ENCODE measurements around the gene NT5C2. TPM values are rescaled to one million over a fixed set of nuclear protein-coding genes. Genes with fewer than 3 reads are reported as not detected.
A peak's percentile ranks its signal among the peaks of the same experiment; 100 is the strongest.

NT5C2 gene
- total RNA-seq, 1 experiment from 2014 or later = 74.6 TPM

- no peaks in the 10 kb centered on the region for H3K27me3 ChIP-seq (ENCODE audit: low read length)
- peaks cover 10% of the 10 kb centered on the region for H3K4me1 ChIP-seq (ENCODE audit: insufficient read depth, low read length)
- no peak for DNase-seq
- no peak overlapping the region for H3K4me2 ChIP-seq (ENCODE audit: low read length)
- TF ChIP-seq EZH2 (IDR thresholded peaks at IDR 0.05; ENCODE audit: low read length, unreplicated experiment) = no peak
- TF ChIP-seq CTCF (conservative IDR thresholded peaks at IDR 0.05; ENCODE audit: low read depth, low read length) = no peak
- TF ChIP-seq EZH2phosphoT487 (IDR thresholded peaks at IDR 0.05; ENCODE audit: borderline replicate concordance, low read length) = no peak
- ATAC-seq = no peak
- no peaks in the 10 kb centered on the region for H3K9me2 ChIP-seq (replicated peaks; ENCODE audit: low read length)
- no peaks in the 10 kb centered on the region for H3K36me3 ChIP-seq (ENCODE audit: low read depth, low read length)
- BruUV-seq (replicated peaks) = no TSS peak
- H3K79me2 ChIP-seq (ENCODE audit: low read length) = no peaks in the 10 kb centered on the region
- no peak overlapping the region for H3K9ac ChIP-seq (ENCODE audit: low read length)
- H2AFZ ChIP-seq (ENCODE audit: low read length) = no peak overlapping the region
- CTCF ChIA-PET = no interaction called here
- H3K9me3 ChIP-seq (ENCODE audit: low read length) = no peaks in the 10 kb centered on the region
- no peak overlapping the region for H3K4me3 ChIP-seq (ENCODE audit: low read length)
- H4K20me1 ChIP-seq (ENCODE audit: low read length) = no peaks in the 10 kb centered on the region
- H3K27ac ChIP-seq (ENCODE audit: low read length) = no peak overlapping the region
- H3F3A ChIP-seq (ENCODE audit: low read length, unreplicated experiment) = peaks cover 3% of the 10 kb centered on the region
- intact Hi-C loops (cut with micrococcal nuclease) = no loop called here
- POLR2A ChIA-PET (ENCODE audit: unreplicated experiment) = no interaction called here
Measured at GRCh38 chr10:103199488-103199887, 6.4 kb upstream of the NT5C2 start.

DNA sequence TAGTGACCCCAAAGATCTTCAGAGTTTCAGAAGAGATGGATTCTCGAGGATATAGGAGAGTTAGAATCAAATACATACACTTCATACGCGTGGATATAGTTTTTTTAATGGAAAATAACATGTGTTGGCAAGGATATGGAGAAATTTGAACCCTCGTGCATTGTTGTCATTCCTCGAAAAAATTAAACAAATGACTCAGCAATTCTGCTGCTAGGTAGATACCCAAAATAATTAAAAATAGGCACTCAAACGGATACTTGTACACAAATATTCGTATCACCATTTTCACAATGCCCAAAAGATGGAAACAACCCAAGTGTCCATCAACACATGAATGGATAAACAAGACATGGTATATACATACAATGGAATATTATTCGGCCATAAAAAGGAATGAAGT lies 5.6 kb upstream of the NT5C2 start:
- H3K4me3 ChIP-seq (ENCODE audit: low read length) = no peak overlapping the region
- DNase-seq (peak; percentile 2), ATAC-seq (no peak)
- no peak overlapping the region for H3K27ac ChIP-seq (ENCODE audit: low read length)
- CTCF ChIA-PET = no interaction called here
- BruUV-seq (replicated peaks) = no TSS peak
- H3K27me3 ChIP-seq (ENCODE audit: low read length) = no peaks in the 10 kb centered on the region
- no peak overlapping the region for H2AFZ ChIP-seq (ENCODE audit: low read length)
- H4K20me1 ChIP-seq (ENCODE audit: low read length) = no peaks in the 10 kb centered on the region
- H3K36me3 ChIP-seq (ENCODE audit: low read depth, low read length) = no peaks in the 10 kb centered on the region
- POLR2A ChIA-PET (ENCODE audit: unreplicated experiment) = no interaction called here
- intact Hi-C loops (cut with micrococcal nuclease) = no loop called here
- H3K79me2 ChIP-seq (ENCODE audit: low read length) = 0 out of 2 replicates have a peak, but pooled peaks cover under 1% of the 10 kb centered on the region
- H3F3A ChIP-seq (ENCODE audit: low read length, unreplicated experiment) = peaks cover 3% of the 10 kb centered on the region
- H3K9me3 ChIP-seq (ENCODE audit: low read length) = no peaks in the 10 kb centered on the region
- H3K4me2 ChIP-seq (ENCODE audit: low read length) = no peak overlapping the region
- H3K9ac ChIP-seq (ENCODE audit: low read length) = no peak overlapping the region
- TF ChIP-seq CTCF (conservative IDR thresholded peaks at IDR 0.05; ENCODE audit: low read depth, low read length) (no peak), EZH2 (IDR thresholded peaks at IDR 0.05; ENCODE audit: low read length, unreplicated experiment) (no peak), EZH2phosphoT487 (IDR thresholded peaks at IDR 0.05; ENCODE audit: borderline replicate concordance, low read length) (no peak)
- H3K4me1 ChIP-seq (ENCODE audit: insufficient read depth, low read length) = peaks cover 19% of the 10 kb centered on the region
- no peaks in the 10 kb centered on the region for H3K9me2 ChIP-seq (replicated peaks; ENCODE audit: low read length)

- Histone ChIP-seq H2AFZ (ENCODE audit: low read length) (no peak overlapping the region), H3K9ac (ENCODE audit: low read length) (no peak overlapping the region), H3K4me3 (ENCODE audit: low read length) (no peak overlapping the region), H3K9me3 (ENCODE audit: low read length) (no peaks in the 10 kb centered on the region), H3F3A (ENCODE audit: low read length, unreplicated experiment) (peaks cover 3% of the 10 kb centered on the region), H4K20me1 (ENCODE audit: low read length) (no peaks in the 10 kb centered on the region), H3K4me1 (ENCODE audit: insufficient read depth, low read length) (peaks cover 23% of the 10 kb centered on the region), H3K4me2 (ENCODE audit: low read length) (no peak overlapping the region), H3K9me2 (replicated peaks; ENCODE audit: low read length) (no peaks in the 10 kb centered on the region), H3K27me3 (ENCODE audit: low read length) (no peaks in the 10 kb centered on the region), H3K36me3 (ENCODE audit: low read depth, low read length) (no peaks in the 10 kb centered on the region), H3K27ac (ENCODE audit: low read length) (no peak overlapping the region), H3K79me2 (ENCODE audit: low read length) (peaks cover 5% of the 10 kb centered on the region; the same call in 1 of the 2 replicates)
- no TSS peak for BruUV-seq (replicated peaks)
- POLR2A ChIA-PET (ENCODE audit: unreplicated experiment) = no interaction called here
- TF ChIP-seq CTCF (conservative IDR thresholded peaks at IDR 0.05; ENCODE audit: low read depth, low read length) (no peak), EZH2phosphoT487 (IDR thresholded peaks at IDR 0.05; ENCODE audit: borderline replicate concordance, low read length) (no peak), EZH2 (IDR thresholded peaks at IDR 0.05; ENCODE audit: low read length, unreplicated experiment) (no peak)
- ATAC-seq (no peak), DNase-seq (no peak)
- CTCF ChIA-PET = no interaction called here
- intact Hi-C loops (cut with micrococcal nuclease) = no loop called here
Measured at GRCh38 chr10:103197903-103198302, 4.8 kb upstream of the NT5C2 start.

Measured in PC-3 (cell line).